ENCODE measurements around the gene DCLK2.

Gene DCLK2

DNA sequence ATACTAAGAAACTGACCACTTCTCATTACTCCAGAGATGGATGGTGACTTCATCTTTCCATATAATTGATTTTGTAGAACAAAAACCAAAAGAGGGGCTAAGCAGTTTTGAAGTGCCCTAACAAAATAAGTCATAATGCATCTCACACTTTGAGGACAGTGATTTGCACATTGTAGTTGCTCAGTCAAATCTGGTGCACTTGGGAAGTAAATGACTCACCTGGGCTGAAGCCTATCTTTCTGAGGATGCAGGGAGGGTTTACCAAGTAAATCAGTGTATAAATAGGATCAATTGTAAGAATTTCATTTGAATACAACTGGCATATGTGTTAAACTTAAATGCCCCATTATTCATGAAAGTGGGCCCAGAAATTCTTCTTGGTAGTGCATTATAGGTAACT lies 134.2 kb downstream of the DCLK2 start:
- DNase-seq = no peak

DNA sequence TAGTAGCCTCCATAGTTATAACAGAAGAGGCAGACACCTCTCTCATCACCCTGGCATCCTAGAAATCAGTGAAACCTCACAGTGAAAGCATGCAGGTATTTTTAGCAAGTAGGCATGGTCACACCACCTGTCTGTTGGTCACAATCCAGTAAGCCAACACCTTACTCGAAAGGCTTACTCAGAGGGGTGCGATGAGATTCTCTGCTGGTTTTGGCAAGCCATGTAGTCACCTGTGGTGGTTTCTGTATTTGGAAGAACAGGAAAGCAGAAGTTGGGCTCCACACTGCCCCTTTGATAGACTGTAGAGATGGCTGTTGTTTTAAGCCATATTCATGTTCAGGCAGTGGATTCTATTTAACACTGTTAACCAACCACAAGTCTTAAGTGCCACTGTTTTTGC lies 134.7 kb downstream of the DCLK2 start:
- DNase-seq = no peak

DNA sequence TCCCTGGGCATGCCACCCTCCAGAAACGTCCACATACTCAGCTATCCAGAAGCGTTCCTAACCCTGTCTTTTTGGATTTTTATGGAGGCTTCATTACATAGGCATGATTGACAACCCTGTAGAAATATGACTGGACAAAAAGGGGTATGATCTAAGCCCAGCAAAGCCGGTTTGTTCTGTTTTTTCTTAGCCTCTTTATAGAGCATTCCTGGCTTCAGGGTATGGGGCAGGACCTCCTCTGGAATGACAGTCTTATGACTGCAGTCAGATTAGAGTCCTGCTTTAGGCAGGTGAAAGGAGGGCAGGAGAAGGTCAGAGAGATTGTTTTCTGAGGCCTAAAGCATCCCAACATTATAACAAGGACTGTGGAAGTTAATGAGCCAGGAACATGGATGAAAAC lies 137.4 kb downstream of the DCLK2 start:
- no peak for DNase-seq

DNA sequence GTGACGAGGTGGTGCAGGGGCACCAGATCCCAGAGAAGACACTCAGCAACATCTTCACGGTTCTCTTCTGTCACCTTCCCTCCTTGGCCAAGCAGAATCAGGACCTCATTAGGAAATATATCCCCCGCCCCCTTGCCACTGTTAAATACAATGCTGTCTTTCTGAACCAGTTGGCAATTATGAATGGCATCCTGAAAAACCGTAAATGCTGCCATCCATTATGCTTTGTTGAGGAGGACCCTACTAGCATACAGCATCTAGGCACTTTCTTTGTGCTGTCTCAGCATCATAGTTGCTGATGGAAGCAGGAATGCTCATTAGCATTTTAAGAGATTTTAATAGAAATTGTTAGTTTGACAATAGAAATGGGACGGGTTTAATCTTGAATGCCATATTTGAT lies 138.5 kb downstream of the DCLK2 start:
- DNase-seq = no peak

DNA sequence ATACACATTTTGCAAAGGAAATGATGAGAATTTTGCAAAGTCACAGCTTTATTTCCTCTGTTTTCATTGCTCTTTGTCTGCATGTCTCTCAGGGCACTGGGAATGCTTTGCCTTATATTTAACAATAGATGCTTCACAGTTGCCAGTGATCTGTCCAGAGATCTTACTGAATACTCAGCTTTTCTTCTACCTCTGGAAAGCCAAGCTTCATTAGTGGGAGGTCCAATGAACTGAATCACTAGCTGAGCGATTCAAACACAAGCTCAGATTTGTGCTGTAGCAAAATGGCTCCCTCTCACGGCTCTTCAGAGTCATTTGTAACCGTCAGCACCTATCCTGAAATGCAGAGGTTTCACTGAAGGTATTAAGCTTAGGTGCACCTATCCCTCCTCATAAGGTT lies 138.9 kb downstream of the DCLK2 start:
- DNase-seq = no peak

DNA sequence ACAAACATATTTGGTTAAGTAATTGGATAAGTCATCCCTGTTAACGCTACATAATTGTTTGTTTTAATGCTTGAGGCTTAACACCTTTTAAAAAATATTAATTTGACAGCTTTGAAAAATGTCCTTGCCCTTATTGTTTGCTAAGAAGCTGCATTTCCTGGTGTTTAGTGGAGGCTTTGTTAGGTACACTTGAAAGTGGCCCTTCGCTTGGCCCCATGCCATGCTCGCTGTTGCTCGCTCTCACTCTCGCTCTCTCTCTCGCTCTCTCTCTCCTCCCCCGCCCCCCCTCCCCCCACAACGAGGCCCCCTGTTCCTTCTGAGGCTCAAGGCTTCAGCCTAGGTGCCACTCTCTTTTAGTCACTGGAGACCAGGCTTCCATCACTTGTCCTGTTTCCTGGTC lies 139.6 kb downstream of the DCLK2 start:
- no peak for DNase-seq

DNA sequence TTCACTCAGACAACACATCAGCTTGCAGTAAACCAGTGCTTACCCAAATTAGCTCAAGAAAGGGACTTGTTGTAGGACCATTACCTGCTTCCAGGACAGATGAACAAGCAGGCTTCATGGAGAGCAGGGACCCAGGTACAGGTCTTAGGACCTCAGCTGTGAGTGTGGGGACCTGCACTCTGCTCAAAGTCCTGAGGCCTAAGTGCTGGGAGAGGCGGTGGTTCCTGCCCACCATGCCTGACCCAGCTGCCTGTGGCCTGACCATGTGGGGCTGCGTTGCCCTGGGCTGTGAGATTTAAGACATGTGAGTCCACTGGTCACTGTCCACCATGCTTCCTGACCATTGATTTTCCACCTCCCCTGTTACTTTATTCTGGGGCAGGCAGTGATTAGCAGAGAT lies 140.2 kb downstream of the DCLK2 start:
- no peak for DNase-seq

DNA sequence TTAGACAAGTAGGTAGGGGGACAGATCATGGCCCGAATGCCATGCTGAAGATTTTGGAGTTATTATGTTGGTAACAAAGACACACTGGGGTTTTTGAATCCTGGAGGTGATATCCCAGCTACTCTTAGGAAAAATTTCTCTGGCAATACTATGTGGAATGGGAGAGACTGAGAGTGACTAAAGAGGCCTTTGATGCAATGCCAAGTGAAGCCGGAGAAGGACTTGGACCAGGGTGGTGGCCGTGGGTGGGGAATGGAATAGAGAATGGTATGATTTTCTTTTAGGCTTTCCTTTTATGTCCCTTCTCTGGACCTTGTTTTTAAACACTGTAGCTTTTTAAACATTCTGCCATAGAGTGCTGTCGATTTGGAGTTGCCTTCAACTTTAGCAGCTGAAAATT lies 141.6 kb downstream of the DCLK2 start:
- DNase-seq = no peak

DNA sequence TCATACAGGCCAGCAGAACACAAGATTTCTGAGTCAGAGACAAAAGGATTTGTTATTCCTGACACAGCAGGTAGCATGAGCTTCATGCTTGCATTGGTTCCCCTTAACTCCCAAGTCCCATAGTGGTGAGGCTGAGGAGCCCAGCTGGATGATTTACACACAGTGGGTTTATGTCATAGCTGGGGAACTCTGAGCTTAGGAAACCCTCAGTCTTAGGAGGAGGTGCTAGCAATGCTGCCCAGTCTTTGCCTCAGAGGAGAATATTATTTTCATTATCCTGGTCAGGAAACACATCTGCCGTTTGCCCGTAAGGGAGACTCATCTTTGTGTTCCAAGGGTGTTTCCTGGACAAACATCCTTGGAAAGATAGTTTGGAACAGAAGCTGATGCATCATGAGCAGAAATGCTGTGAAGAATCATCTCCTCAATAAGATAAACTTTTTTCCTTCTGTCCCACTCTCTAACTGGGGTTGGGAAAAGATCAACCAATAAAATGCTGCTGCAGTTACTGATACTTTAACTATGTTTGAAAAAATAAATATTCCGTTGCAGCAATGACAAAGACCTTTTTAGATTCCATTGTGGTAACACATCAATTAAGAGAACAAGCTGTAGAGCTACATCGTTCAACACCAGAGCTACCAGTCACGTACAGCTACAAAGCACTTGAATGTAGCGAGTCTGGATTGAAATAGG lies 146.8 kb downstream of the DCLK2 start:
- no peak for DNase-seq

DNA sequence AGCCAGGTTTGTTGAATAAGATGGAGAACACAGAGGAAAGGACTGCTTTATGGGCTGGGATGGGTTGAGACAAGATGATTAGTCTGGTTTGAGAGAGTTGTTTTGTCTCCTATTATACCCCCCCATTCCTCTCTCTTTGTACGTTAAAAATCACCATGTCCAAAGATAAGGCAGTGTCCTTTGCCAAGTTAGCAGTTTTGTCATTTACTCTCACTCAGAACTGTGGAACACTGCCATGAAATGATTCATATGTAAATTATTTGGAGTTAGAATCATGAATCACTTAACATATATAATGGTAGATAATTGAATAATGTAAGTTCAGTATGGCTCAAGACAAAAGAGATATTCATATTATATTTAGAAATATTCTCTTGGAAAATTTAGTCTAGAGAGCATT lies 151.3 kb downstream of the DCLK2 start:
- DNase-seq = no peak

DNA sequence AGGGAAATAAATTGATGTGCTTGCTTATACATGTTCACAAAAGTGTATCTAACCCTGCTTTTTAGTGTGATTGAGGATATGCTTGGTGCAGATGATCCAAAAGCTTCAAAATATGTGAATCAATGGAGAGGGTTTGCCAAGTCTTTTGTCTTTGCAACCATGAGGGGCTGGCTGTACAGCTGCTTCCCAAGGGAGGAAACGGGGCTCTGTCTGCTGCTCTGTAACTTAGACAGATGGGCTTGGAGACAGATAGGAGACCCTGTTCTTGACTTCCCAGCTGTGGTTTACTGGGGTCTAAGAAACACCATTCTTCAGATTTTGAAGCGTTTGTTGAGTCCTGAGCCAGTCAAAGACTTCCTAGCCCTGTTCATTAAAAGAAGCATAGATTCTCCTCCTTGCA lies 152.3 kb downstream of the DCLK2 start:
- DNase-seq = no peak

DNA sequence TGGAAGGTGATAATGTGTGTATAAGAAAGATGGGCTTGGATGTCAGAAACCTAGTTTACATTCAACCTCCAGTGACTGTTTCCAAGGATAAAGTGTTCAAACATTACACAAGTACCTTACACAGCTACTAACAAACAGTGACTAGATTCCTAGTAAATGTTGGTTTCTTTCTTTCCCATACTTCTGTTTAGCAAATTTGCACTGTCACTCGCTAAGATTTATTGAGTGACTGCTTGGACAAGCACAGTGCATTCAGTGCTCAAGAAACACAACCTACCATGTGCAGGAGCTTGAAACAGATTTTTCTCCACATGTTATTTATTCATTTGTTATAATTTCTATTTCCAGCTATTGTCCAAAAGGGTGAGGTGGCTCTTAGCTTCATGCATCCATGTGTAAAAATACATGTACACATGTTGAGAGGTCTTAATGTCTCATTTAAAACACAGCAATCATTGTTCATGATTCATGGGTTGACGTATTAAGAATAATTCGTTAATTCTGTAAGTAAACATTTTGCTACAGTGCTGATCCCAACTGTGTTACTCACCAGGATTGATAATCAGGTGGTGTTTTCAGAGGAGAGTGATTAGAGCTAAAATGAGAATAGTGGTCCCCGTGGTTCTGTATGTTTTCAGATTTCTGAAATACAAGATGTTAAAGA lies 153.0 kb downstream of the DCLK2 start:
- no peak for DNase-seq

DNA sequence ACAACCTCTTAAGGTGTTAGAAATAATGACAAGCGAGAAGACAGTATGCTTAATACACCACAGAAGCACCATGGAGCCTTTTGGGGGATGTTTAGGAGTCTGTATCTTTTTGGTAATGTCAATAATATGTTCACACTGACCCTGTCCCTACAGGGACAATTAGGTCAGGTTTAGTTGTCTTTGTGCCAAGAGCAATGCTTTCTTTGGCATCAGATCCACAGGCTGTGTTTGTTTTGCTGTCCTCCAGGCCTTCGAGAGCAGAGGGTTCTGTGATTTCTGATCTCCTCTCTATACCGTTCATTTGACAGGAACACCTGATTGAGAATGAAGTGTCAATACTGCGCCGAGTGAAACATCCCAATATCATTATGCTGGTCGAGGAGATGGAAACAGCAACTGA lies 153.8 kb downstream of the DCLK2 start:
- no peak for DNase-seq

DNA sequence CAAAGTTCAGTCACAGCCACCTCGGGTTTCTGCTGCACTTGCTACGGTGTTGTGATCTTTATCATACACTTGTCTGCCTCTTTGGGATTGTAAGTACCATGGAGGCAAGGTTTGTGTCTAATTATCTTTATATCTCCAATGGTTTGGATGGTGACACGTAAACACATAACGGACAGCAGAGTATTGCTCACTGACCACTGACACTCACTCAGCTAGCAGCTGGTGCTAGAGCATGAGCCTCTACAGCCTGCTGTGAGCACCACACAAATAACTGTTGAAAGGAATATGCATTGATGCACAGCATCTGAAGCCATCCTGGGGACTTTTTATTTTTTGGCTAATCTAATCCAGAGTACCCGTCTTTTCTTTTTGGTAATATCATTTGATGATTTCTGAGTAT lies 156.0 kb downstream of the DCLK2 start:
- no peak for DNase-seq

DNA sequence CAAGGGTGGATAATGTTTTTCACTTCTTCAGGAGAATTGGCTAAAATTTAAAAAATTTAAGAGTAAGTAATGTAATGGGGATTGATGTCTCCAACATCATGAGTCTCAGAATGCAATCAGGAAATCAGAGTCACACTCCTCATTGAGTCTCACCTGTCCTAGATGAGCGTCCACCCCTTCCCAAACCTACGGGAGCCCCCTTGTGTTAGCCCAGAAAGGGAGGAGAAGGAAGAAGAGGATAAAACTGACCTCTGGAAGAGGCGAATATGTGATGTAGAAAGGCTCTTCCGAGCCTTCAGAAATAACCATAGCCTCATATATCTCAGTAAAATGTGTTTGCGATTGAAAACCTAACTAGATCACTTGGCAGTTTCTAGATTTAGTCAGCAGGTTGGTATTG lies 157.1 kb downstream of the DCLK2 start:
- no peak for DNase-seq

DNA sequence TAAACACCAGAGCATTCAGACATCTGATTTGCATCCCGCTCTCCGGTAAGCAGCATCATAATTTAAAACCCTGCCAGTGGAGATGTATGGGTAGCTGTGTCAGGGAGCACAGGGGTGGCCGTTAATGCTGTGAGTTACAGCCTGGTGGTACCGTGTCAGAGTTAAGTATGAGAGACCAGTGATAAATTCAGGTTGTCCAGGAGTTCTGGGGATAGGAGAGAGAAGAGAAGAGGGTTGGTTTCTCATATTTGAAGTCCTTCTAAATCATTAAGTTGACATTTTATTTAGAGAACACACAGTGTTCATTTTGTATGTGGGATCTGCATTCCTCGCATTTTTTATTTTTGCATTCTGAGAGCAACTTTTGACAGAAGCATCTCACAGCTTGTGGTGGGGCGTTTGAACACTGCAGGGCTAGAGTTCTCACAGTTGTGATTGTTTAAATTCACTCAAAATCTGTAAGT lies 157.6 kb downstream of the DCLK2 start:
- DNase-seq = no peak

DNA sequence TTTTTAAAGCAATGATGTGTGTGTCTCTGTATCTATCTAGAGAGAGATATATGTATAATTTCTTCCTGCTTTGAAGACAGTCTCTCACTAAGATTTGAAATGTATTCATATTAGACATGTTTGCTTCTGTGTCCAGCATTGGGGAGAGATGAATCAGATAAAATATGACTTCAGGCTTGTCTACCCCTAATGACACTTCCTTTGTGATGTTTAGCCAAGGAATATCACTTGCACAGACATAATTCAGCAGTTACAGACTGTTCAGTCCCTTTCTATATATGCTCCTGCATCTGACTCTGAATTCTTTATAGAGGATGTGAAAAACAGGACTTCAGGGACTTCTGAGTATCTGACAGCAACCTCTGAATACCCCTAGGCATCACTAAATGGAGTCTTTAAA lies 158.4 kb downstream of the DCLK2 start:
- DNase-seq = no peak

DNA sequence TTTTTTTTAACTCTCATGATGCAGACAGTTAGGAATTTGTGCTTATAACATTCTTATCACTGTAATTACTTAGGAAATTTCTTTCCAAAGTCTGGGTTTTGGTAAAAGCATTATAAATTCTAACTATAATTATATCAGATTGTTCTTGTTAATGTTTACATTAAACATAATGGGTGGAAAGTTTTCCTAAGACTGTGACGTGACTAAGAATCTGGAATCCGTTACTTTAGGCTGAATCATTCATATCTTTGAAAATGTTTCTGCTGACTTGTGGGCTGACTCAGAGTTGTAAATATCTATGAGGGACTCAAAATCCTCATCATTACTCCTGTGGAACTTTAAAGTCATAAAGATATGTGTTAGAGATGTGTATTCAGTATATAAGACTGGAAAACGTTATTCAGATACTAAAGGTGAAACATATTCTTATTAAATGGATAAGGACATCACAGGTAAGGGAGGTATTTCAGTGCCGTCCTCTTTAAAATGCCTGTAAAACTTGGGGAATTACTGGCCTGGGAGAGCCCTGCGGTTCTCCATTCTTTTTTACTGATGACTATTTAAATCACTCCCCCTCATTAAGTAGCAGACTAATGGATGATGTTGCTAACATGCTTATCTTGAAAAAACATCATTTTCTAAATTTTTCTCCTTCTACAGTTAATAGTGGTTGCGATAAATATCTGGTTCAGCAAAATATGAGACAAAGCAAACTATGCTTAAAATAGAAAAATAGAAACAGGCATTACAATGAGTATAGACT lies 159.0 kb downstream of the DCLK2 start:
- DNase-seq = no peak

DNA sequence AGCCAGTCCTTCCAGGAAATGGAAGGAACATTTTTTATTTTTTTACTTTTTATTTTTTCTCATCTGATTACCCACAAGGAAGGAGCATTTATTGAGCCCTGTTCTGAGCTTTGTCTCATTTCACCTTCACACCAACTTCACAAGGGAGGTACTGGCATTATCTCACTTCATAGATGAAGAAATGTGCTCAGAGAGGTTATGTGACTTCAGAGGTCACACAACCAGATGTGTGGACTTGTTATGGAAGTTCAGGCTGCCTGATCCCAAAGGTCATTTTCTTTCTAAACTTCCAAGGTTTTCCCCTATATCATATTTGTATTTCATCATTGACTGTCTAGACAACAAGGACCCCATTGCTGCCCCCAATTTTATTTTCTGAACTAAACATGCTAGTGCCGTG lies 160.3 kb downstream of the DCLK2 start:
- no peak for DNase-seq

DNA sequence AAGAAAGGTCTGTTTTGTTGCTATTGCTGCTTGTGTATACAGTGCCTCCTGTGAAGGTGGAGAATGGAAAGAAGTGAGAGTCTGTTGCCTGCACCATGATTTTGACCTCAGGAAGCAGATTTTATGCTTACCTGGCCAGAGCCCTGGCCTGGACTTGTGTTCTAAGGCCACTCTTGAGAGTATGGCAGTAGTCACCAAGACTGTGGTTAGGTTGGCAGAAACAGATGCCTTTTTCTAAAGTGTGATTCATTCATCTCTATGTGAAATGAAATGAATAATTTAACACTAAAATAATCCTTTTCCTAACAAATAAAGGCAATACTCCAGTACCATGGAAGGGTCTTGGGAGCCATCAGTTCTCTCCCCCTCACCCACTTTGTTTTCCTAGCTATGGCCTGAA lies 161.8 kb downstream of the DCLK2 start:
- no peak for DNase-seq

DNA sequence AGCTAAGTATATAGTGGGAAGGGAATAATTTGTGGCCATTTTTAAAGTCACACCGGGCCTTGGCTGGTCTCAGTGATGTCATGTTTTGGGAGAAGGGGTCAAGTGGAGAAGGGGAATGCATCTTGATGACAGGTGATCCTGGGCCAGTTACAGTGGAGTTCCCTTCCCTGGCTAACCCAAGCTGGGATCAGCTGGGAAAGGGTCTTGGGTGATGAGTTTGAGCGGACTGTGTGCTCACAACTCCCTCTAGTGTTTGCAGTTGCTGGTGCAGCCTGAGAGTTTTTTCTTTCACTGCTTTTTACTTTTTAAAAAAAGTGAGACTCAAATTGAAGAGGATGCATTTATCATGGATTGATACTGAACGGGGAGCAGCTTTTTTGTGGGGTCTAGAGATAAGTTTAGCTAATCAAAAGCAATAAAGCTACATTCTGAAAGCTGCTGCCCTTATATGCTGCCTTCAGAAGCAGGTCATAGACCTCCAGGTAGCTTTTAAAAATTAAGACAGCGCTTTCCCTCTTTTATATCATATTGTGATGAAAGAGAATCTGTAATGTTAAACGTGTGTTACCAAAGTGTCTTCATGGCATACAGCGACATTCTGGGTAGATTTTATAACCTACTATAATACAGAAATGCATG lies 164.7 kb downstream of the DCLK2 start:
- no peak for DNase-seq

DNA sequence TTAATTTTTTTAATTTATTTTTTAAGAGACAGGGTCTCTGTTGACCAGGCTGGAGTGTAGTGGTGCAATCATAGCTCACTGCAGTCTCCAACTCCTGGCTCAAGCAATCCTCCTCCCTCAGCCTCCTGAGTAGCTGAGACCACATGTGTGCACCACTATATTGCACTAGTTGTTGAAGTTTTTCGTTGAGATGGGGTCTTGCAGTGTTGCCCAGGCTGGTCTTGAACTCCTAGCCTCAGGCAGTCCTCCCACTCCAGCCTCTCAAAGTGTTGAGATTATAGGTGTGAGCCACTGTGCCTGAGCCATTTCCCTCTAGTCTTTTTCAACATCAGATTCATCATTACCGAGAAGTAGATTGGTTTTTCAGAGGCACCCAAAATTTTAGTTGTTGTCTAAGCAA lies 165.7 kb downstream of the DCLK2 start:
- DNase-seq = no peak

DNA sequence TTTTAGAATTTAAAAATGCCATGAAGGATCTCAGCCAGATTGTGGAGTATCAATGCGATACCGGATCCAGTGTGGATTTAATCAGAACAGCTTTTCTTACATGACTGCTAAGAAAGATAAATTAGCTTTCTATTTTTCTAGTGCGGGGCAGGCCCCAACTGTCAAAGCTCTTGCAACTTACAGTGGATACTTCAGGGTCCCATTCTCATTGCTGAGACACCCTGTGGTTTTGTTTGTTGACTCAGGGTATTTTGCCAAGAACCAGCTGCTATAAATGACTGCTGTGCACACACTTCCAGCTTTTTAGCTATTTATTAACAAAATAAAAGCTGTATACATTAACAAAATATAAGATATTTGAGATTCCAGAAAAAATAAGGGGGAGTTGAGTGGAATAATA lies 166.4 kb downstream of the DCLK2 start:
- no peak for DNase-seq

DNA sequence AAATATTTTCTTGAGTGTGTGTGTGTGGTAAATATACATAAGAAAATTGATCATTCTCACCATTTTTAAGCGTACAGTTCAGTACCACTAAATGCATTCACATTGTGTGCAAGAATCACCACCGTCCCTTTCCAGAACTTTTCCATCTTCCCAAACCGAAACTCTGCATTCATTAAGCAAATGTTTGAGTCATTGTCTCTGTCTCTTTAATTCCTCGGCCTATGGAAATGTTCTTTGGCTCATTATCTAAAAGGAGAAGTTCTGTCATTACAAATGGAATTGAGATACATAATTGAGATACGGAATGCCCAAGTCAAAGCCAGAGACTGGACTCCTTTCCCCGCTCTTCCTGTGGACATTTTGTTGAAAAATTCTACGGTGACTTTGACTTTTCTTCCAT lies 168.9 kb downstream of the DCLK2 start:
- DNase-seq = no peak
